SK-N-MC (cell line): ENCODE measurements around the gene ABCA6.

Experiments used
- EZH2 ChIP-seq: fragments of 200-600 bp; sonication (generic); IDR thresholded peaks from one replicate; pipeline ENCODE4 v1.6.1; 2017; ENCODE audit warnings: antibody characterized with exemption
- POLR2AphosphoS5 ChIP-seq: IDR thresholded peaks from 2 replicates; pipeline ENCODE4 v1.6.1; 2012; ENCODE audit warnings: mild to moderate bottlenecking, low read depth, low read length, borderline replicate concordance

GRCh38 chr17:69061721-69062556 lies 79.8 kb downstream of the ABCA6 start:
- TF ChIP-seq POLR2AphosphoS5 (no peak), EZH2 (no peak)
